CD4-positive, alpha-beta memory T cell (primary cell): Measurements from ENCODE around the gene RTTN. TPM values are rescaled to one million over a fixed set of nuclear protein-coding genes. Genes with fewer than 3 reads are reported as not detected.

Experiments used
- CTCF ChIA-PET: fragments of 350-600 bp; sonication (Branson Sonifier 250); formaldehyde crosslinking; loops from one replicate; lab custom pipeline; 2021; ENCODE audit warnings: inconsistent platforms; ENCODE audit not compliant: partially characterized antibody; lab: Charles Lee
- POLR2A ChIA-PET: fragments of 350-600 bp; sonication (Branson Sonifier 250); formaldehyde crosslinking; loops from one replicate; lab custom pipeline; 2021; ENCODE audit not compliant: partially characterized antibody; lab: Charles Lee
- DNase-seq, 5 donors: peaks; one replicate each; pipeline versions ENCODE4 v3.0.0 to v3.0.0-alpha.2; 2020 to 2022; ENCODE audit warnings: mixed read lengths in 1 of 5
- H3K27ac ChIP-seq: one replicate; pipeline ENCODE4 v1.7.0; 2013; ENCODE audit warnings: low read depth, low read length
- H3K27me3 ChIP-seq: 2 replicates; pipeline ENCODE4 v1.7.0; 2013; ENCODE audit warnings: mild to moderate bottlenecking, low read length, moderate library complexity; ENCODE audit not compliant: insufficient read depth
- H3K36me3 ChIP-seq: 2 replicates; pipeline ENCODE4 v1.7.0; 2013; ENCODE audit warnings: mild to moderate bottlenecking, low read length, moderate library complexity; ENCODE audit not compliant: insufficient read depth
- H3K4me1 ChIP-seq: 2 replicates; pipeline ENCODE4 v1.7.0; 2013; ENCODE audit warnings: mild to moderate bottlenecking, low read length, moderate library complexity; ENCODE audit not compliant: insufficient read depth
- H3K4me3 ChIP-seq, 2 donors: one replicate each; pipeline ENCODE4 v1.7.0; 2013; ENCODE audit warnings: low read length in 2 of 2, mild to moderate bottlenecking in 1 of 2
- H3K9me3 ChIP-seq, 2 donors: one replicate each; pipeline ENCODE4 v1.7.0; 2013; ENCODE audit warnings: low read length in 2 of 2, control low read depth in 1 of 2; ENCODE audit not compliant: control insufficient read depth in 1 of 2
- H3K27ac Mint-ChIP-seq, 7 donors: one replicate each; pipeline ENCODE4 v1.8.0; 2020 to 2021; ENCODE audit warnings: mixed read lengths in 7 of 7, mild to moderate bottlenecking in 6 of 7, inconsistent platforms in 3 of 7, moderate library complexity in 3 of 7
- H3K27me3 Mint-ChIP-seq, 2 donors: one replicate each; pipeline ENCODE4 v1.8.0; 2020 to 2021; ENCODE audit warnings: mixed read lengths in 2 of 2
- H3K36me3 Mint-ChIP-seq, 2 donors: one replicate each; pipeline ENCODE4 v1.8.0; 2020 to 2021; ENCODE audit warnings: mixed read lengths in 2 of 2, inconsistent platforms in 1 of 2, mild to moderate bottlenecking in 1 of 2
- H3K4me1 Mint-ChIP-seq, 4 donors: one replicate each; pipeline ENCODE4 v1.8.0; 2020 to 2021; ENCODE audit warnings: mixed read lengths in 4 of 4, mild to moderate bottlenecking in 1 of 4
- H3K4me3 Mint-ChIP-seq, 8 donors: one replicate each; pipeline ENCODE4 v1.8.0; 2020 to 2021; ENCODE audit warnings: mixed read lengths in 8 of 8, mild to moderate bottlenecking in 7 of 8, moderate library complexity in 6 of 8, inconsistent platforms in 3 of 8
- H3K9me3 Mint-ChIP-seq, 8 donors: one replicate each; pipeline ENCODE4 v1.8.0; 2020 to 2021; ENCODE audit warnings: mixed read lengths in 8 of 8, mild to moderate bottlenecking in 5 of 8, inconsistent platforms in 3 of 8, moderate library complexity in 1 of 8
- intact Hi-C: fragments of 100-400 bp; cut with micrococcal nuclease; formaldehyde crosslinking; loops from one replicate; pipeline ENCODE4 v1.15.1; 2023
- polyA plus RNA-seq, 2 donors: library from polyadenylated mRNA; unstranded; fragments of 300-500 nt; fragmentation: Illumina TruSeq; gene quantifications; one replicate each; pipeline ENCODE4 v1.2.3, GENCODE V29; 2021
- total RNA-seq, 2 experiments: library from RNA; stranded (reverse); gene quantifications; one replicate each; pipeline ENCODE4 v1.2.3, GENCODE V29; 2021

The RTTN gene
- total and polyA plus RNA-seq, 4 experiments from 2014 or later, result 2.6 to 27.1 (median 14.5) TPM

GRCh38 chr18:70139138-70139537 lies 66.3 kb downstream of the RTTN start:
- Histone ChIP-seq H3K36me3 (no peaks in the 10 kb centered on the region), H3K27me3 (no peaks in the 10 kb centered on the region), H3K4me3 (no peak overlapping the region), H3K4me1 (no peaks in the 10 kb centered on the region), H3K9me3 (no peaks in the 10 kb centered on the region), H3K27ac (no peak overlapping the region)
- no peak for DNase-seq
- intact Hi-C loops, result loop anchor here (10.0 kb wide), 1 partner anchor 56 kb away; no protein-coding TSS in a partner anchor
- Mint-ChIP-seq H3K27me3 (no peaks in the 10 kb centered on the region), H3K9me3 (peaks cover 0 to 5% (median 0%) of the 10 kb centered on the region in 8 donors), H3K4me1 (peaks cover 0 to 2% (median 0%) of the 10 kb centered on the region in 4 donors), H3K27ac (no peak overlapping the region), H3K4me3 (no peak overlapping the region), H3K36me3 (peaks cover 50 to 64% of the 10 kb centered on the region in 2 donors)
- ChIA-PET POLR2A (no interaction called here), CTCF (no interaction called here)

- no peaks in the 10 kb centered on the region for H3K27me3 ChIP-seq
- intact Hi-C loops, result loop anchor here (10.0 kb wide), 1 partner anchor 59 kb away; no protein-coding TSS in a partner anchor
- no peaks in the 10 kb centered on the region for H3K36me3 ChIP-seq
- H3K27ac Mint-ChIP-seq, result peak overlapping the region in 1 of 7 donors; percentile 62
- H3K4me1 Mint-ChIP-seq, result peaks cover 0 to 2% (median 0%) of the 10 kb centered on the region in 4 donors
- H3K27ac ChIP-seq, result no peak overlapping the region
- H3K36me3 Mint-ChIP-seq, result peaks cover 50 to 56% of the 10 kb centered on the region in 2 donors
- H3K9me3 ChIP-seq, result no peaks in the 10 kb centered on the region
- H3K9me3 Mint-ChIP-seq, result peaks cover 0 to under 1% (median 0%) of the 10 kb centered on the region in 8 donors
- H3K27me3 Mint-ChIP-seq, result no peaks in the 10 kb centered on the region
- ChIA-PET CTCF (no interaction called here), POLR2A (no interaction called here)
- no peak for DNase-seq
- H3K4me3 Mint-ChIP-seq, result no peak overlapping the region
- no peak overlapping the region for H3K4me3 ChIP-seq
- no peaks in the 10 kb centered on the region for H3K4me1 ChIP-seq
These were observed 69.9 kb downstream of the RTTN start for GRCh38 chr18:70135604-70136003.

GRCh38 chr18:70132999-70133398 lies 72.5 kb downstream of the RTTN start:
- intact Hi-C loops, result loop anchor here (10.0 kb wide), 1 partner anchor 62 kb away; no protein-coding TSS in a partner anchor
- Mint-ChIP-seq H3K9me3 (peaks cover 0 to 8% (median 4%) of the 10 kb centered on the region in 8 donors), H3K4me1 (peaks cover 0 to 2% (median under 1%) of the 10 kb centered on the region in 4 donors), H3K36me3 (peaks cover 58 to 60% of the 10 kb centered on the region in 2 donors), H3K27me3 (no peaks in the 10 kb centered on the region), H3K27ac (peak overlapping the region in 1 of 7 donors; percentile 59), H3K4me3 (no peak overlapping the region)
- no peaks in the 10 kb centered on the region for H3K9me3 ChIP-seq
- POLR2A ChIA-PET, result no interaction called here
- H3K27ac ChIP-seq, result no peak overlapping the region
- CTCF ChIA-PET, result no interaction called here
- H3K4me1 ChIP-seq, result no peaks in the 10 kb centered on the region
- H3K4me3 ChIP-seq, result no peak overlapping the region
- no peaks in the 10 kb centered on the region for H3K36me3 ChIP-seq
- no peaks in the 10 kb centered on the region for H3K27me3 ChIP-seq
- DNase-seq, result no peak

- Mint-ChIP-seq H3K4me1 (peaks cover 0 to 1% (median 0%) of the 10 kb centered on the region in 4 donors), H3K27ac (no peak overlapping the region), H3K27me3 (no peaks in the 10 kb centered on the region), H3K9me3 (peaks cover 0 to 8% (median 4%) of the 10 kb centered on the region in 8 donors), H3K4me3 (no peak overlapping the region), H3K36me3 (peaks cover 44 to 58% of the 10 kb centered on the region in 2 donors)
- POLR2A ChIA-PET, result no interaction called here
- Histone ChIP-seq H3K36me3 (no peaks in the 10 kb centered on the region), H3K27ac (no peak overlapping the region), H3K4me1 (no peaks in the 10 kb centered on the region), H3K9me3 (no peaks in the 10 kb centered on the region), H3K27me3 (no peaks in the 10 kb centered on the region), H3K4me3 (no peak overlapping the region)
- DNase-seq, result no peak
- CTCF ChIA-PET, result no interaction called here
- intact Hi-C loops, result no loop called here
These were observed 77.2 kb downstream of the RTTN start for GRCh38 chr18:70128271-70128670.

GRCh38 chr18:70127359-70127758 lies 78.1 kb downstream of the RTTN start:
- ChIA-PET POLR2A (no interaction called here), CTCF (no interaction called here)
- Mint-ChIP-seq H3K9me3 (peaks cover 0 to 8% (median 4%) of the 10 kb centered on the region in 8 donors), H3K27ac (no peak overlapping the region), H3K27me3 (no peaks in the 10 kb centered on the region), H3K4me1 (peaks cover 0 to 1% (median 0%) of the 10 kb centered on the region in 4 donors), H3K4me3 (no peak overlapping the region), H3K36me3 (peaks cover 40 to 53% of the 10 kb centered on the region in 2 donors)
- intact Hi-C loops, result no loop called here
- no peaks in the 10 kb centered on the region for H3K27me3 ChIP-seq
- no peaks in the 10 kb centered on the region for H3K4me1 ChIP-seq
- no peaks in the 10 kb centered on the region for H3K36me3 ChIP-seq
- H3K4me3 ChIP-seq, result no peak overlapping the region
- no peak overlapping the region for H3K27ac ChIP-seq
- H3K9me3 ChIP-seq, result no peaks in the 10 kb centered on the region
- DNase-seq, result no peak

GRCh38 chr18:70126832-70127231 lies 78.7 kb downstream of the RTTN start:
- Mint-ChIP-seq H3K9me3 (peaks cover 0 to 8% (median 4%) of the 10 kb centered on the region in 8 donors), H3K27me3 (no peaks in the 10 kb centered on the region), H3K4me1 (peaks cover 0 to 1% (median 0%) of the 10 kb centered on the region in 4 donors), H3K36me3 (peaks cover 40 to 48% of the 10 kb centered on the region in 2 donors), H3K27ac (no peak overlapping the region), H3K4me3 (no peak overlapping the region)
- Histone ChIP-seq H3K36me3 (no peaks in the 10 kb centered on the region), H3K27ac (no peak overlapping the region), H3K4me3 (no peak overlapping the region), H3K27me3 (no peaks in the 10 kb centered on the region), H3K9me3 (no peaks in the 10 kb centered on the region), H3K4me1 (no peaks in the 10 kb centered on the region)
- intact Hi-C loops, result no loop called here
- CTCF ChIA-PET, result interaction anchor here (0.6 to 1.1 kb wide), 2 partner anchors 10 to 307 kb away, joined by 3 read pairs; no protein-coding TSS in a partner anchor
- no peak for DNase-seq
- POLR2A ChIA-PET, result no interaction called here

GRCh38 chr18:70124139-70124538 lies 81.3 kb downstream of the RTTN start:
- intact Hi-C loops, result no loop called here
- Mint-ChIP-seq H3K36me3 (peaks cover 30 to 37% of the 10 kb centered on the region in 2 donors), H3K27me3 (no peaks in the 10 kb centered on the region), H3K4me1 (no peaks in the 10 kb centered on the region), H3K27ac (peak overlapping the region in 1 of 7 donors; percentile 30), H3K4me3 (no peak overlapping the region), H3K9me3 (no peaks in the 10 kb centered on the region)
- no peak overlapping the region for H3K4me3 ChIP-seq
- H3K4me1 ChIP-seq, result no peaks in the 10 kb centered on the region
- H3K9me3 ChIP-seq, result no peaks in the 10 kb centered on the region
- POLR2A ChIA-PET, result no interaction called here
- no peaks in the 10 kb centered on the region for H3K36me3 ChIP-seq
- no peak overlapping the region for H3K27ac ChIP-seq
- no peak for DNase-seq
- no peaks in the 10 kb centered on the region for H3K27me3 ChIP-seq
- CTCF ChIA-PET, result no interaction called here
